Mesenchymal stem cell (in vitro differentiated cells and primary cell): ENCODE data around the gene PTPRQ.

Experiments used
- DNase-seq: peaks from one replicate; pipeline ENCODE4 v3.0.0-alpha.2; 2013
- H2AFZ ChIP-seq: one replicate; pipeline ENCODE4 v1.6.1; 2013; ENCODE audit warnings: low read depth, mild to moderate bottlenecking, control low read depth, inconsistent platforms, low read length, moderate library complexity
- H2AK5ac ChIP-seq: 2 replicates; pipeline ENCODE4 v1.6.1; 2013; ENCODE audit warnings: low read length, moderate library complexity, mild to moderate bottlenecking, inconsistent platforms; ENCODE audit not compliant: severe bottlenecking
- H2BK120ac ChIP-seq: one replicate; pipeline ENCODE4 v1.6.1; 2013; ENCODE audit warnings: low read depth, mild to moderate bottlenecking, inconsistent platforms, low read length, moderate library complexity
- H2BK12ac ChIP-seq, 2 experiments: one replicate each; pipeline ENCODE4 v1.6.1; 2013; ENCODE audit warnings: inconsistent platforms in 2 of 2, low read length in 2 of 2, mild to moderate bottlenecking in 2 of 2, moderate library complexity in 2 of 2, control low read depth in 1 of 2
- H2BK15ac ChIP-seq: one replicate; pipeline ENCODE4 v1.6.1; 2013; ENCODE audit warnings: mild to moderate bottlenecking, low read depth, inconsistent platforms; ENCODE audit not compliant: poor library complexity, severe bottlenecking
- H2BK5ac ChIP-seq: 2 replicates; pipeline ENCODE4 v1.6.1; 2013; ENCODE audit warnings: low read depth, mild to moderate bottlenecking, low read length, control low read depth, inconsistent platforms; ENCODE audit not compliant: poor library complexity, severe bottlenecking
- H3K14ac ChIP-seq, 2 experiments: one replicate each; pipeline ENCODE4 v1.6.1; 2013; ENCODE audit warnings: inconsistent platforms in 2 of 2, low read length in 2 of 2, control low read depth in 1 of 2, mild to moderate bottlenecking in 1 of 2, moderate library complexity in 1 of 2
- H3K18ac ChIP-seq, 2 experiments: one replicate each; pipeline ENCODE4 v1.6.1; 2013; ENCODE audit warnings: inconsistent platforms in 2 of 2, low read length in 2 of 2, control low read depth in 1 of 2, low read depth in 1 of 2, mild to moderate bottlenecking in 1 of 2
- H3K23ac ChIP-seq, 2 experiments: one replicate each; pipeline ENCODE4 v1.6.1; 2013; ENCODE audit warnings: inconsistent platforms in 2 of 2, low read length in 2 of 2, mild to moderate bottlenecking in 2 of 2, moderate library complexity in 2 of 2, control low read depth in 1 of 2
- H3K27ac ChIP-seq: 2 replicates; pipeline ENCODE4 v1.5.1; 2013; ENCODE audit warnings: mild to moderate bottlenecking, moderate library complexity, low read length, control low read depth, inconsistent platforms; ENCODE audit not compliant: poor library complexity, severe bottlenecking
- H3K27me3 ChIP-seq, 2 experiments: 2 replicates each; pipeline versions ENCODE4 v1.6.1 to v1.7.0; 2013; ENCODE audit warnings: low read length in 2 of 2, mild to moderate bottlenecking in 2 of 2, moderate library complexity in 2 of 2, control low read depth in 1 of 2, inconsistent platforms in 1 of 2; ENCODE audit not compliant: control insufficient read depth in 1 of 2, insufficient read depth in 1 of 2
- H3K36me3 ChIP-seq, 2 experiments: 2 replicates each; pipeline versions ENCODE4 v1.6.1 to v1.7.0; 2013; ENCODE audit warnings: low read length in 2 of 2, control low read depth in 1 of 2, inconsistent platforms in 1 of 2, low read depth in 1 of 2, mild to moderate bottlenecking in 1 of 2; ENCODE audit not compliant: insufficient read depth in 2 of 2, control insufficient read depth in 1 of 2
- H3K4ac ChIP-seq, 2 experiments: one replicate each; pipeline ENCODE4 v1.6.1; 2013; ENCODE audit warnings: inconsistent platforms in 2 of 2, low read length in 2 of 2, mild to moderate bottlenecking in 2 of 2, moderate library complexity in 2 of 2, control low read depth in 1 of 2, low read depth in 1 of 2
- H3K4me1 ChIP-seq: 2 replicates; pipeline ENCODE4 v1.6.1; 2013; ENCODE audit warnings: low read depth, low read length, control low read depth; ENCODE audit not compliant: control insufficient read depth, insufficient read depth
- H3K4me2 ChIP-seq: 2 replicates; pipeline ENCODE4 v1.6.1; 2013; ENCODE audit warnings: low read length, mild to moderate bottlenecking, inconsistent platforms; ENCODE audit not compliant: poor library complexity, severe bottlenecking
- H3K4me3 ChIP-seq, 2 experiments: 2 replicates each; pipeline versions ENCODE4 v1.5.1 to v1.7.0; 2013; ENCODE audit warnings: low read length in 2 of 2, mild to moderate bottlenecking in 2 of 2, control low read depth in 1 of 2, low read depth in 1 of 2; ENCODE audit not compliant: insufficient read depth in 1 of 2
- H3K79me1 ChIP-seq: replicated peaks from 2 replicates; pipeline ENCODE4 v1.6.1; 2013; ENCODE audit warnings: mild to moderate bottlenecking, control low read depth, low read length, inconsistent platforms; ENCODE audit not compliant: poor library complexity, severe bottlenecking
- H3K9ac ChIP-seq: 2 replicates; pipeline ENCODE4 v1.7.0; 2013; ENCODE audit warnings: mild to moderate bottlenecking, low read length, moderate library complexity
- H3K9me3 ChIP-seq: 2 replicates; pipeline ENCODE4 v1.7.0; 2013; ENCODE audit warnings: mild to moderate bottlenecking, low read length; ENCODE audit not compliant: control insufficient read depth
- H4K8ac ChIP-seq: one replicate; pipeline ENCODE4 v1.6.1; 2013; ENCODE audit warnings: inconsistent platforms, mild to moderate bottlenecking, low read length, moderate library complexity
- H4K91ac ChIP-seq: one replicate; pipeline ENCODE4 v1.6.1; 2013; ENCODE audit warnings: mild to moderate bottlenecking, low read length, inconsistent platforms
- WGBS: methylation state at CpG from one replicate; pipeline ENCODE4 v1.1.7; 2013; ENCODE audit warnings: mixed read lengths; 5-methylcytosine and 5-hydroxymethylcytosine counted together

PTPRQ gene

DNA sequence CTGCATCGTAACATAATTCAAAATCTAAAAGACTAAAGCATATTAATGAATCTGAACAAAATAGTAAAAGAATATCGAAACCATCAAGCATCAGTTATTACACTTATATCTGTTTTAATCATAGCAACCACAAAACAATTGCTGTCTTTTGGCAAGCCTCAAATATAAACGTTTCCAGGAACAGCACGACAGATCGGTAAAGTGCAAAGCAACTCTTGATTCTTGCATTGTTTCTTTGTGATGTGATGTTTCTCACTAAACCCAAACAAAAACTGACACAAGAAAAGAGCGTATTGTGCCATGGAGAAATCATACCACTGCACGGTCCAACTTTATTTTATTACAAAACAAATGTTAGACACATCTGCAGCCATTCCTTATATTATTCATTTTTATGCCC lies 254.2 kb downstream of the PTPRQ start:
- H3K4me3 ChIP-seq = peak overlapping the region in 1 of 2 experiments; percentile 3
- H3K27ac ChIP-seq = no peak overlapping the region
- H3K4me2 ChIP-seq = no peak overlapping the region
- no peaks in the 10 kb centered on the region for H3K27me3 ChIP-seq
- H2BK15ac ChIP-seq = no peak overlapping the region
- no peak overlapping the region for H3K23ac ChIP-seq
- 90% methylated on average over 7 of the region's 7 CpGs for WGBS
- no peaks in the 10 kb centered on the region for H3K79me1 ChIP-seq
- no peak overlapping the region for H3K4ac ChIP-seq
- H2AK5ac ChIP-seq = no peak overlapping the region
- no peak overlapping the region for H2AFZ ChIP-seq
- H4K91ac ChIP-seq = no peak overlapping the region
- H2BK12ac ChIP-seq = no peak overlapping the region
- peaks cover 2% of the 10 kb centered on the region for H3K4me1 ChIP-seq
- H3K36me3 ChIP-seq = no peaks in the 10 kb centered on the region
- DNase-seq = no peak
- no peak overlapping the region for H4K8ac ChIP-seq
- no peak overlapping the region for H2BK5ac ChIP-seq
- no peak overlapping the region for H2BK120ac ChIP-seq
- H3K9ac ChIP-seq = no peak overlapping the region
- no peaks in the 10 kb centered on the region for H3K9me3 ChIP-seq
- H3K14ac ChIP-seq = no peak overlapping the region
- H3K18ac ChIP-seq = no peak overlapping the region

DNA sequence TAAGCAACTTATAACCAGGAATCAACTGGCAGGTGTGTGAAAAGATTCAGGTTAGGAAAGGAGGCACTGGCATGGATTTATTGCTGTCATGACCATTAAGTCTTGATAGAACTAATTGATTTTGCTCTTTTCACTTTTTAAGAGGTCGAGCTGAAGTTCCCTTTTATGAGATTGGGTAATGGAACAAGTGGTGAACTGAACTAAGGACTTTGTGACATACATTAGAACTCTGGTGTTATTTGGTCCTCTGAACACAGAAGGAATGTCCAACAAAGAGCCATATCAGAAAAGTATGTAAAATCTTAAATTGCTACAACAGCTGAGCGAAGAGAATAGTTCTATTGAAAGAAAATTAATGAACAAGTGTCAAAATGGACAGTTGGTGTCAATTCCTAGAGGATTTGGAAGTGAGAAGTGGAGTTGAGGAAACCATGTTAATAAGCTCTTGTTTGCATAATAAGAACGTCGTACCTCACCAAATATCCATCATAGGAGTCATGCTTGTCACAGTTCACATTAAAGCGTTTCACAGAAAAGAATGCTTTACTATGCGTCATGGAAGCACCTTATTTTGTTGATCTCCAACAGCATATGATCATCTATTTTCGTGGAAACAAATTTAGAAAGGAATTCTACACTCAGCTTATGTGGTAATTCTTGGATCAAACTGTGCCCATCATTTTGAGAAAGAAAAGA lies 255.0 kb downstream of the PTPRQ start:
- 89% methylated on average over 6 of the region's 7 CpGs for WGBS
- H3K4me2 ChIP-seq = no peak overlapping the region
- H3K4ac ChIP-seq = no peak overlapping the region
- no peak overlapping the region for H2BK120ac ChIP-seq
- H3K9me3 ChIP-seq = no peaks in the 10 kb centered on the region
- H3K23ac ChIP-seq = no peak overlapping the region
- H4K91ac ChIP-seq = no peak overlapping the region
- DNase-seq = no peak
- no peak overlapping the region for H2BK12ac ChIP-seq
- no peaks in the 10 kb centered on the region for H3K27me3 ChIP-seq
- no peak overlapping the region for H2AFZ ChIP-seq
- no peaks in the 10 kb centered on the region for H3K36me3 ChIP-seq
- H2BK5ac ChIP-seq = no peak overlapping the region
- H3K79me1 ChIP-seq = no peaks in the 10 kb centered on the region
- no peak overlapping the region for H2AK5ac ChIP-seq
- H3K9ac ChIP-seq = no peak overlapping the region
- H3K27ac ChIP-seq = no peak overlapping the region
- H3K18ac ChIP-seq = no peak overlapping the region
- no peak overlapping the region for H3K14ac ChIP-seq
- H3K4me3 ChIP-seq = no peak overlapping the region
- H2BK15ac ChIP-seq = no peak overlapping the region
- no peak overlapping the region for H4K8ac ChIP-seq
- peaks cover 2% of the 10 kb centered on the region for H3K4me1 ChIP-seq

DNA sequence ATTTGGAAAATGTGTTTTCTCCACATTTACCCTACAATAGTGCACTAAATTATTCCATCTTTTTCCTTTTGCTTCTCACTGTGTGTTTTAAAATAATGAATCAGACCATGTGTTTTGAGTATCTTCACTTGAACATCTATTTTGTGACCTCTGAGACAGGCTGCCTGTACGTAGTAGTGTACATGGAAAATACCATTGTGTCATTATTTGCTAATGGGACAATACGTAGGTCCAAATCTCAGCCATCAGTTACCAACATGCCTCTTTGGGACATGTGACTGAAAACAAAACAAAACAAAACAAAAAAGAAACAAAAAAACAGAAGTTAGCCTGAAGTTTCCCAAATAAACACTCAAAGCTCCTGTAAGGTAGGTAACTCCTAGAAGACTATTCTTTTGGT lies 256.3 kb downstream of the PTPRQ start:
- Histone ChIP-seq H4K8ac (no peak overlapping the region), H3K4me3 (no peak overlapping the region), H3K27ac (no peak overlapping the region), H2BK15ac (no peak overlapping the region), H4K91ac (no peak overlapping the region), H3K9ac (no peak overlapping the region), H3K36me3 (no peaks in the 10 kb centered on the region), H3K23ac (no peak overlapping the region), H3K18ac (no peak overlapping the region), H3K4ac (no peak overlapping the region), H3K4me1 (peaks cover 2% of the 10 kb centered on the region), H2BK12ac (no peak overlapping the region), H2AK5ac (no peak overlapping the region), H3K4me2 (no peak overlapping the region), H2BK5ac (no peak overlapping the region), H2BK120ac (no peak overlapping the region), H3K9me3 (no peaks in the 10 kb centered on the region), H3K14ac (no peak overlapping the region), H2AFZ (no peak overlapping the region), H3K27me3 (no peaks in the 10 kb centered on the region), H3K79me1 (no peaks in the 10 kb centered on the region)
- DNase-seq = no peak
- 100% methylated on average over 2 of the region's 2 CpGs for WGBS

DNA sequence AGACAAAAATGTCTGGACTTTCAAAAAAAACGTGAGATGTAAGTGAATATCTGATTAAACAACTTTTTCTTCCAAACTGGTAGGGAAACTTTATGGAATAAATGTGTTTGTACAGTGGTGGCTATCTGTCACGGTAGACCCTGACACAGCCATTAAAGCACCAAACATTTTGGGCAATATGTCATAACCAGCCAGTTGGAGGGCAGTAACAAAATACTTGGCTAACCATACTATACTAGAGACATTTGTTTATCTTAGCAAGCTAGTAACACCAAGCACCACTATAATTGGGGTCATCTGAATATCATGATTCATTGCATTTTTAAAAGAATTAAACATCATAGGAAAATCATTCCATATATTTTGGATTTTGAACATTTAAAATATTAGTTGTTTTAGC lies 257.4 kb downstream of the PTPRQ start:
- H3K14ac ChIP-seq = no peak overlapping the region
- no peak overlapping the region for H3K4me3 ChIP-seq
- no peak overlapping the region for H3K27ac ChIP-seq
- no peak overlapping the region for H3K18ac ChIP-seq
- H3K4me2 ChIP-seq = no peak overlapping the region
- H3K9ac ChIP-seq = no peak overlapping the region
- no peaks in the 10 kb centered on the region for H3K79me1 ChIP-seq
- H3K36me3 ChIP-seq = no peaks in the 10 kb centered on the region
- no peaks in the 10 kb centered on the region for H3K27me3 ChIP-seq
- H3K9me3 ChIP-seq = no peaks in the 10 kb centered on the region
- H3K4ac ChIP-seq = no peak overlapping the region
- no peak overlapping the region for H3K23ac ChIP-seq
- no peak overlapping the region for H2AK5ac ChIP-seq
- H4K8ac ChIP-seq = no peak overlapping the region
- H3K4me1 ChIP-seq = peaks cover 2% of the 10 kb centered on the region
- no peak overlapping the region for H2BK5ac ChIP-seq
- H2BK15ac ChIP-seq = no peak overlapping the region
- H2AFZ ChIP-seq = no peak overlapping the region
- WGBS = 54% methylated on average over 2 of the region's 2 CpGs
- no peak for DNase-seq
- no peak overlapping the region for H4K91ac ChIP-seq
- no peak overlapping the region for H2BK120ac ChIP-seq
- H2BK12ac ChIP-seq = no peak overlapping the region
